ENCODE results near the gene GNAL.

DNA sequence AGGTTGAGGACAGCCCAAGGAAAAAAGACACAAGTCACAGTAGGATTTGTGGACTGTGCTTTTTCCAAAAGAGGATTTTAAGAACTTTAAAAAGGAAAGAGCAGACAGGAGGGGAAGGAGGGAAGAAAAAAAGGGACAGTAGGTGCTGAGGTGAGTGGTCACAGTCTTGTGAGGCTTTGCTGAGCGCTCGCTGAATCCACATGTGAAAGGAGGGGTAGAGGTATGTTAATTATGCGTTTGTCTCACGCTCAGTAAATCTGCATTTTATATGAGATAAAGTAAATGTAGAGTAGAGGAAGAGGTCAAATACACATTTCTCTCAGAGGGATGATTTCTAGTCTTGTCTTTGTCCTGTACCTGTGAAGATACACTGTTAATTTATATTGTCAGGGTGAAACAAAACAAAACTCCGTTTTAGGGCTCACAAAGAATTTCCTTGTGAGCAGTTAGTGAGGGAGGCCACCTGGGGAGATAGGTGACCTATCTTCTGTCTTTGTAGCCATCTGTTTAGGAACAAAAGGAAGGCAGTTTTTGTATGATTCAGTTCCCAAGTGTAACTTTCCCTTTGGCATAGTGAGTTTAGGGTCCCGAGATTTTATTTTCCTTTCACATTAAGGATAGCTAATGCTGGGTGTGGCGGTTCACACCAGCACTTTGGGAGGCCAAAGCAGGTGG lies 25.3 kb downstream of the GNAL start:
- no peak for TF ChIP-seq POLR2A (IDR thresholded peaks at IDR 0.05)
- no peak for TF ChIP-seq CTCF (IDR thresholded peaks at IDR 0.05)
- TF ChIP-seq POLR2AphosphoS5 (IDR thresholded peaks at IDR 0.05) = no peak
